LNCAP (cell line): Measurements from ENCODE around the gene PTPRF.

ENCODE experiments used
- CTCF ChIP-seq: fragments of 450-650 bp; IDR thresholded peaks from 2 replicates; pipeline ENCODE4 v1.5.1; 2017; ENCODE audit warnings: mild to moderate bottlenecking

PTPRF gene

GRCh38 chr1:43590388-43590925, 59.8 kb downstream of the PTPRF start:
- TF ChIP-seq CTCF, result no peak

DNA sequence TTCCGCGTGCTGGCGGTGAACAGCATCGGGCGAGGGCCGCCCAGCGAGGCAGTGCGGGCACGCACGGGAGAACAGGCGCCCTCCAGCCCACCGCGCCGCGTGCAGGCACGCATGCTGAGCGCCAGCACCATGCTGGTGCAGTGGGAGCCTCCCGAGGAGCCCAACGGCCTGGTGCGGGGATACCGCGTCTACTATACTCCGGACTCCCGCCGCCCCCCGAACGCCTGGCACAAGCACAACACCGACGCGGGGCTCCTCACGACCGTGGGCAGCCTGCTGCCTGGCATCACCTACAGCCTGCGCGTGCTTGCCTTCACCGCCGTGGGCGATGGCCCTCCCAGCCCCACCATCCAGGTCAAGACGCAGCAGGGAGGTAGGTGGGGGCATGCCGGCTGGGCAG, 60.5 kb downstream of the PTPRF start:
- TF ChIP-seq CTCF, result no peak

DNA sequence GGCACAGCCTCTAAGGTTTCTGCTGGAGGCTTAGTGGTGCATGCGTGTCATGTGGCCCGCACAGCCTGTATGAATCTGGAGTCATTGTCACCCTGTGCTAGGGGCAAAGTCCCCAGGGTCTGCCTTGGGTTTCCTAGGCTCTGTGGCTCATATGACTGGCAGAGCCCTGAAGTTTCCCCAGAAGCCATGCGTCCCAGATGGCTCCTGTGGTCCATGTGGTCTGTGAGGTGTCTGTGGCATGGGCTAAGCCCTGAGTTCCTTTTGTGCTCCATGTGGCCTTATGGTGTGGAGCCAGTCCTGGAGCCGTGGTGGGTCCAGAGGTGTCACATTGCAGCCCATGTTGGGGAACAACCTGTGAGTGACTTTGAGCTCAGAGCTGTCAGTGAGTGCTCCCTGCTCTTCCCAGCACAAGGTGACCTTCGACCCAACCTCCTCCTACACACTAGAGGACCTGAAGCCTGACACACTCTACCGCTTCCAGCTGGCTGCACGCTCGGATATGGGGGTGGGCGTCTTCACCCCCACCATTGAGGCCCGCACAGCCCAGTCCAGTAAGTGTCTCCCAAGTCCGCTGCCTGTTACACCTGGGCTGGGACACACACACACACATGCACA, 61.5 kb downstream of the PTPRF start:
- TF ChIP-seq CTCF, result no peak

DNA sequence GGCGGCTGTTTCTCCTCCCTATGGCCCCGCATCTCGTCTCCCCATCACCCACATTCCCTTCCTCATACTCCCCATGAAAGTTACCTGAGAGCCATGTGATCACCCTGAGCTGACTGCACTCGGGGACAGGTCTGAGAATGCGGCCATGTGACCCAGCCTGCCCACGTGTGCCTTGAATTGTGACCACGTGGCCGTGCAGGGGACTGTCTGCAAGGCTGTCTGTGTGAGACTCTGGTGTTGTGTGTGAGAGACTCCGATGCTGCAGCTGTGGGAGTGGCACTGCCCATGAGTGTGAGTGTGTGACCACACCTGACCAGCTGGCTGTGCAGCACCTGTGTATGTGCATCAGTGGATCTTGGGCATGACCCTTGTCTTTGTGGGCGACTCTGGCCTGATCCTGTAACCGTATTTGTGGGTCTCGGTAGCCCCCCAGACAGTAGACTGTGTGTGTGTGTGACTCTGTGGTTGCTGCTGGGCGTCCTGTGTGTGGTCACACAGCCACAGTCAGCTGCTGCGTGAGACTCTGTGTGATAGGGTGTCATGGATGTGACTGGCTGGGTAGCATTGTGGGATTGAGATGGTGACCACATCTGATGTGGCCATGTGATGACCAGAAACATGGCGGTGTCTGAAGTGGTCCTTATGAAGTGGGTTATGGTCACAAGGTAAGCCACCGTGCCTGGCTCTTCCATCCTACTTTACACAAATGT, 62.4 kb downstream of the PTPRF start:
- TF ChIP-seq CTCF, result no peak

GRCh38 chr1:43596579-43596978, 65.9 kb downstream of the PTPRF start:
- no peak for TF ChIP-seq CTCF

DNA sequence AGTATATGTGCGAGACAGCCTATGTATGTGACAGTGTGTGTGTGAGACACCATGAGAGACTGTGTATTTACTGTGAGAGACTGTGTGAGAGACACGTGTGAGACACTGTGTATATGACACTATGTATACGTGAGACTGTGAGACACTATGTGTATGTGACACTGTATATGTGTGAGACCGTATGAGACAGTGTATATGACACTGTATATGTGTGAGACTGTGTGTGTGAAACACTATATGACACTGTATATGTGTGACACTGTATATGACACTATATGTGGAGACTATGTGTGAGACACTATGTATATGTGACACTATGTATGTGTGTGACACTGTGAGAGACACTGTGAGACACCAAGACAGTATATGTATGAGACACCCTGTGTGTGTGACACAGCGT, 66.3 kb downstream of the PTPRF start:
- no peak for TF ChIP-seq CTCF

DNA sequence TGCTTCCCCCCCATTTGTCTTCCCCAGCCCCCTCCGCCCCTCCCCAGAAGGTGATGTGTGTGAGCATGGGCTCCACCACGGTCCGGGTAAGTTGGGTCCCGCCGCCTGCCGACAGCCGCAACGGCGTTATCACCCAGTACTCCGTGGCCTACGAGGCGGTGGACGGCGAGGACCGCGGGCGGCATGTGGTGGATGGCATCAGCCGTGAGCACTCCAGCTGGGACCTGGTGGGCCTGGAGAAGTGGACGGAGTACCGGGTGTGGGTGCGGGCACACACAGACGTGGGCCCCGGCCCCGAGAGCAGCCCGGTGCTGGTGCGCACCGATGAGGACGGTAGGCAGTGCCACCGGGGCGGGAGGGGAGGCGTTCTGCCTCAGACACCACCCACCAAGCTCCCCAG, 67.0 kb downstream of the PTPRF start:
- TF ChIP-seq CTCF, result no peak
